Lung microvascular endothelial cell (primary cell): ENCODE data around the gene PIBF1. TPM values are rescaled to one million over a fixed set of nuclear protein-coding genes. Genes with fewer than 3 reads are reported as not detected.
"Not testable (repeated sequence)": the region's sequence is repeated elsewhere in the genome, so short reads cannot be mapped to it uniquely, and the experiment has no call there.

ENCODE experiments used
- DNase-seq, 2 donors: peaks; one replicate each; pipeline versions ENCODE4 v3.0.0 to v3.0.0-alpha.2; 2010; ENCODE audit warnings: low read depth in 2 of 2
- total RNA-seq: library from RNA; depleted of rRNA; stranded (reverse); fragments of >200 nt; gene quantifications from 2 replicates; pipeline ENCODE4 v1.2.1, GENCODE V29; 2014

Gene PIBF1
- total RNA-seq, result 10.2 and 14.9 TPM in 2 replicates

- peak; percentile 96 to 98 for DNase-seq
Observed at GRCh38 chr13:72781451-72782439, at the start of gene PIBF1, which contains the start of gene DIS3. PIBF1 (plus strand) TSS chr13:72782133; CDS start chr13:72783470, 1,337 bp downstream. DIS3 (minus strand) TSS chr13:72781900; CDS start chr13:72781832, 68 bp downstream.

- DNase-seq, result no peak
Observed at GRCh38 chr13:72737033-72737432, 44.9 kb upstream of the PIBF1 start.

- DNase-seq, result no peak
Observed at GRCh38 chr13:72740015-72740414, 41.9 kb upstream of the PIBF1 start.

- no peak for DNase-seq
Observed at GRCh38 chr13:72745260-72745659, 36.7 kb upstream of the PIBF1 start.

- DNase-seq, result no peak
Observed at GRCh38 chr13:72751220-72751619, 30.7 kb upstream of the PIBF1 start.

GRCh38 chr13:72754111-72754510 is 27.8 kb upstream of the PIBF1 start:
- DNase-seq, result no peak

GRCh38 chr13:72757792-72758535 is 24.0 kb upstream of the PIBF1 start:
- DNase-seq, result no peak

GRCh38 chr13:72760189-72760588 is 21.7 kb upstream of the PIBF1 start:
- DNase-seq, result no peak

GRCh38 chr13:72763411-72763810 is 18.5 kb upstream of the PIBF1 start:
- peak in 1 of 2 donors; percentile 68 for DNase-seq

- DNase-seq, result no peak
Observed at GRCh38 chr13:72774019-72774418, 7.9 kb upstream of the PIBF1 start.

DNA sequence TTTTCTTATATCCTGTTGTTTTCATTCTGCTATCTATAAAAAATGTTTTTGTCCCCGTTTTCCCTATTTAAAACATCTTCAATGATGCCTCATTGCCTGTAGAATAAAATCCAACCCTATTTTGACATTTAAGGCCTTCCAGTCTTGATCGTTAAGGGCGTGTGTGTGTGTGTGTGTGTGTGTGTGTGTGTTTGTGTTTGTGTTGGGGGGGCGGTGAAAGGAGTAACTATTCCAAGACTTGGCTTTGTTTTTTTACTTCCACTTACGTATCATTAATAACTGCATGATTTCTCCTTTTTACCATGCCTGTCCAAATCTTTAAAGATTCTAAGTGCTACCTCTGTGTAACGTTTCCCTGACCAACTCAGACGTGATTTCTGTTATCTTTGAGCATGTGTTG is 784 bp downstream of the PIBF1 start:
- DNase-seq, result peak; percentile 41 to 54

- not testable (repeated sequence) for DNase-seq
Observed at GRCh38 chr13:72784679-72785078, 2.7 kb downstream of the PIBF1 start.

- no peak for DNase-seq
Observed at GRCh38 chr13:72788831-72789230, 6.9 kb downstream of the PIBF1 start.

DNA sequence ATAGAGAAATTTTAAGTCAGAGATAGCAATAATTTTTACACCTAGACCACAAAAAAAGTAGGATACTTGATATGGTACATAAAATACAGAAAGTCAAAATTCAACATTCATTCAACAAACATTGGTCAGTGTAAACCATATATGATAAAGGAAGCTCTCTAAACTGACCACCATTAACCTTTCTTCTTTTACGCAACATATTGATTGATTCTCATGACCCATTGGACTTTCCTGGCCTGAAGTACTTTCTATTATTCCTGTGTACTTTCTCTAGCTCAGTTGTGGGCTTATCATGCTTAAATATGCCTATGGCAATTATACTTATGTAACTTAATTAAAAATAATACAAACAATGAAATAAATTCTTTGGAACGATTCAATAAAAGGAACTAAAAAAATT is 10.7 kb downstream of the PIBF1 start:
- no peak for DNase-seq

- DNase-seq, result no peak
Observed at GRCh38 chr13:72798817-72799216, 16.9 kb downstream of the PIBF1 start.

- no peak for DNase-seq
Observed at GRCh38 chr13:72804301-72804700, 22.4 kb downstream of the PIBF1 start.

DNA sequence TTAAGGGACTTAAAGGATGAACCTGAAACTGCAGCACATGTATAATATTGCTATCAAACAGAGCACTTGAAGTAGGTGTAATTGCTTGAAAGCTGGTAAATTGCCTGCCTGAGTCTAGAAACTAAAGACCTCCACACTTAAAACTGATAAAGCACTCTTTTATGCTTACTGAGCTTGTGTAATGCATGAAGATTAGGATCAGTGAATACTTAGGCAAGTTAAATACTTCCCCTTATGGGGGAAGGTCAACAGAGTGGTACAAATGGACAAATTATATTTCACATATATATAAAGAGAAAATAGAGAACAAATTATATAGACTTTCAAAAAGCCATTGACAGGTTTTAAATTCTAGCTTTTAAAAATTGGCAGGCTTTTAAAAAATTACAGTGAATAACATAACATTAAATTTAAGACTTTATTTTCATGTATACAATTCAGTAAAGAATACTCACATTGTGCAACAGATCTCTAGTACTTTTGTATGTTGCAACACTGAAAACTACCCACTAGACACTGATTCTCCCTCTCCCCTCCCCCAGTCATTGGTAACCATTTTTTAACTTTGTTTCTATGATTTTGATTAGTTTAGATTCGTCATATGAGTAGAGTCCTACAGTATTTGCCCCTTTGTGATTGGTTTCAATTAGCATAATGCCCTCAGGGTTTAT is 23.9 kb downstream of the PIBF1 start:
- DNase-seq, result no peak

- not testable (repeated sequence) for DNase-seq
Observed at GRCh38 chr13:72806514-72806913, 24.6 kb downstream of the PIBF1 start.

- peak; percentile 6 to 36 for DNase-seq
Observed at GRCh38 chr13:72808917-72809500, 27.1 kb downstream of the PIBF1 start.

DNA sequence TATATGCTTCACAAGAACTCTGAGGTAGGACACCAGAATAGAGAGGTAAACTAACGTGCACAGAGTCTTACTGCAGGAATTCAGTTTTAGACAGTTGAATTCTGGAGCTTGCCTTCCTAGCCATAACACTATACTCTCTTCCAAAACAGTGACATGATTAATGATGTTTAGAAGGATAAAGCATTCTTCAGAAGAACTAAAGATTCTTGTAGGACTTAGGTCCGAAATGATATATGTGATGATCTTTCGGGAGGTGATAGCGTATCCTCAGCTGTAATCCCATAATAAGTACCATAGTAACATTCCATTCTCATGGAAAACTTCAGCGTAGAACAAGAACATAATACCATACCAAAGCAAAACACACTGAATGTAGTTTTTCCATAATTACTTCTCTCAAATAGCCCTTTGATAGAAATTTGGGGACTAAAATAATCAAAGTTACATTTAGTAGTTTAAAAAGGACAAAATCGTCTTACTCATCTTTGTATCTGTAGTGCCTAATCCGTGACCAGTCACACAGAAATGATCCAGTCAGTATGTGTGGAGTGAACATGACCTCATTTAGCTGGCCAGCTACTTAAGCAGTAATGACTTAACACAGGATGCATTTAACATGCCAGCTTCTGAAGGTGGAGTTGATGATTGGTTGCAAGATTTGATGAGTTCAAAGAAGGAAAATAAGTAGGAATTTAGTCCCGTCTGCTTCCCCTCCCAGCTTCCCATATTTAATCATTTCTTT is 38.4 kb downstream of the PIBF1 start:
- DNase-seq, result peak in 1 of 2 donors; percentile 20

DNA sequence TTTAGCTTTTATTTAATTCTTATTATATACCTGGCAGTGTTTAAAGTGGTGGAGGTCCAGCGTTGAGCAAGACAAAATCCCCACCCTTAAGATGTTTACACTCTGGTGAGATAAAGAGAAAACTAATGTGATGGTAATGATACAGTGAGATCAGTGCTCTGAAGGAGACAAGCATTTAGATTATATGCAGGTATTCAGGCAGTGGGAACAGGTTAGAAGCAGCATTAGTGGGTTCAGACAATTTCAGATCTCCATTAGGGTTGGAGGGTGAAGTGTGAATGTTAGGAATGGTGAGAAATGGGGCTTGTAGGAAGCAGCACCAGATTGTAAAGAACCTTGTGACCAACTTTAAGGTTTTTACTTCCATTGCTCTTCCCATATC is 39.0 kb downstream of the PIBF1 start:
- no peak for DNase-seq
